Stimulated activated naive B cell treated with anti-CD40 and anti-IgM and Interleukin-4, amounts not matched to agents 10 μg/mL and 1 μg/mL and 100 μg/mL, for 72 hours (primary cell): ENCODE results near the gene ACP2.
"Not testable (repeated sequence)": the region's sequence is repeated elsewhere in the genome, so short reads cannot be mapped to it uniquely, and the experiment has no call there.

ENCODE experiments used
- ATAC-seq, 2 donors: fragments of 150-1000 bp; cut with Tn5 transposase; replicated peaks; 2 replicates each; pipeline ENCODE4 v1.10.0; 2021; ENCODE audit warnings: moderate library complexity in 1 of 2
- DNase-seq: peaks from one replicate; pipeline ENCODE4 v3.0.0; 2021
- H3K27ac Mint-ChIP-seq: one replicate; pipeline ENCODE4 v1.8.0; 2022; ENCODE audit warnings: mild to moderate bottlenecking, mixed read lengths
- H3K27me3 Mint-ChIP-seq, 2 donors: one replicate each; pipeline ENCODE4 v1.8.0; 2022; ENCODE audit warnings: mixed read lengths in 2 of 2
- H3K36me3 Mint-ChIP-seq, 2 donors: one replicate each; pipeline ENCODE4 v1.8.0; 2022; ENCODE audit warnings: mixed read lengths in 2 of 2, mild to moderate bottlenecking in 1 of 2
- H3K4me1 Mint-ChIP-seq, 2 donors: one replicate each; pipeline ENCODE4 v1.8.0; 2022; ENCODE audit warnings: mixed read lengths in 2 of 2, mild to moderate bottlenecking in 1 of 2
- H3K4me3 Mint-ChIP-seq, 2 donors: one replicate each; pipeline ENCODE4 v1.8.0; 2022; ENCODE audit warnings: mild to moderate bottlenecking in 2 of 2, mixed read lengths in 2 of 2, moderate library complexity in 1 of 2
- H3K9me3 Mint-ChIP-seq, 2 donors: one replicate each; pipeline ENCODE4 v1.8.0; 2022; ENCODE audit warnings: mixed read lengths in 2 of 2, mild to moderate bottlenecking in 1 of 2

Gene ACP2

DNA sequence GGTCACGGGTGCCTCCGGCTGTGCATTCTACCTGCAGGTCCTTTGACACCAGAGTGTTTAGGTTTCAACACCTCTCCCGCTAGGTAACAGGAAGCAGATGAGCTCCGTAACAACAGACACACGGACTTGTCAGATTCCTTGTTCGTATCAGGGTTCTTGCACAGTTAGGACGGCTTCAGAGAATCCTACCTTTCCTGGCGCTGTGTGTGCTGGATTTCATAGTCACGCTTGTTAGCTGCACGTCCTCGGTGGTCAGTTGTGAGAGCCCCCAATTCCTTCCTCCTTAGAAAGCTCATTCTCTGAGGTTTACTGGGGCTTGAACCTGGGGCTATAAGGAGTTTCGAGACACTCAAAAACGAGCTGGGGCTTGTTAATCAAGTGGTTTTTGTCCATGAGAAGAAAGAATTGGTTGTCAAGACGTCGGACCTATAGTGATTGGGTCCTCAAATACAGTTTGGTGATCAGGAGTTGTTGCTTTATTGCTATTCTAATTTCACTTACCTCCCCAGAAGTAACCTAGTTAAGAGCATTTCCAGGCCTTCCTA lies 33.2 kb downstream of the ACP2 start:
- Mint-ChIP-seq H3K27me3 (no peaks in the 10 kb centered on the region), H3K36me3 (peaks cover 49 to 52% of the 10 kb centered on the region in 2 donors), H3K4me3 (peak overlapping the region; percentile 94 to 99), H3K4me1 (peaks cover 30 to 57% of the 10 kb centered on the region in 2 donors), H3K27ac (peak overlapping the region; percentile 100), H3K9me3 (peaks cover 2 to 8% of the 10 kb centered on the region in 2 donors)
- ATAC-seq (no peak), DNase-seq (no peak)

DNA sequence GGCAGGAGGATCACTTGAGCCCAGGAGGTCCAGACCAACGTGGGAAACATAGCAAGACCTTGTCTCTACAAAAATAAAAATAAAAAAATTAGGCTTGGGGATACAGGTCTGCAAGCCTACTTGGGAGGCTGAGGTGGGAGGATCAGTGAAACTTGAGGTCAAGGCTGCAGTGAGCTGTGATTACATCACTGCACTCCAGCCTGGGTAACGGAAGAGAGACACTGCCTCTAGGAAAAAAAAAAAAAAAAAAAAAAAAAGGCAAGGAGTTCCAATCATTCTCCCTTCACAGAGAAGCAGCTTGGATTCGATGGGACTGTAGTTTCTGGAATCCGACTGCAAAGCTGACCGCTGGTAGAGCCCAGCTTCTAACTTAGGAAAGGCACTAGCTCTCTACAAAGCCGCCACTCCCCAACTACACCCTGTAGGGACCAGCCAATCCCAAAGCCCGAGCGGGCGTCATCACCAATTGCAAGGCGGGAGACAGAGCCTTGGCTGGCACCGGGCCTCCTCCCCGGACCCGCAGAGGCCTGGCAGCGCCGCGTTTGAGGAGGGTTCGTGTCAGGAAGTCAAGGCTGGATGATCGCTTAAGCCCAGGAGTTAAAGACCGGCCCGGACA lies 34.6 kb downstream of the ACP2 start:
- Mint-ChIP-seq H3K4me1 (peaks cover 23 to 44% of the 10 kb centered on the region in 2 donors), H3K4me3 (peak overlapping the region; percentile 94 to 99), H3K9me3 (peaks cover 2 to 8% of the 10 kb centered on the region in 2 donors), H3K36me3 (peaks cover 37 to 40% of the 10 kb centered on the region in 2 donors), H3K27me3 (no peaks in the 10 kb centered on the region), H3K27ac (peak overlapping the region; percentile 100)
- ATAC-seq (peak; percentile 75 to 79), DNase-seq (peak; percentile 85)

DNA sequence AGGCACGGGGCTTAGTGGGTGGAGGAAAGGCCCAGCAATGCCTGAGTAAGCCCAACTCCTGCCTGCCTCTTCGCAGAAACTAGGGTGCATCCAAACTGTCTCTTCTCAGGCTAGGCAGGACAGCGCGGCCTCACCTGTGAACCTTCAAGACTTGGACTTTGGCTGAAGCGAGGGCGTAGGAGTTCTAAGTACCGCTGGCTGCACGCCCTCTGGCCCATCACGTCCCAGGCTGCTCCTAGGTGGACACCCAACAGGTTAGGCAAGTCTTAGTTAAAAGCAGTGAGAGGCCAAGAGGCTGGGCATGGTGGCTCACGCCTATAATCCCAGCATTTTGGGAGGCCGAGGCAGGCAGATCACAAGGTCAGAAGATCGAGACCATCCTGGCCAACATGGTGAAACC lies 35.7 kb downstream of the ACP2 start:
- DNase-seq (no peak), ATAC-seq (no peak)
- peaks cover 16 to 35% of the 10 kb centered on the region in 2 donors for H3K4me1 Mint-ChIP-seq
- peaks cover 29 to 31% of the 10 kb centered on the region in 2 donors for H3K36me3 Mint-ChIP-seq
- H3K27me3 Mint-ChIP-seq = no peaks in the 10 kb centered on the region
- peaks cover 0 to 2% of the 10 kb centered on the region in 2 donors for H3K9me3 Mint-ChIP-seq
- H3K27ac Mint-ChIP-seq = no peak overlapping the region
- peak overlapping the region in 1 of 2 donors; percentile 16 for H3K4me3 Mint-ChIP-seq

DNA sequence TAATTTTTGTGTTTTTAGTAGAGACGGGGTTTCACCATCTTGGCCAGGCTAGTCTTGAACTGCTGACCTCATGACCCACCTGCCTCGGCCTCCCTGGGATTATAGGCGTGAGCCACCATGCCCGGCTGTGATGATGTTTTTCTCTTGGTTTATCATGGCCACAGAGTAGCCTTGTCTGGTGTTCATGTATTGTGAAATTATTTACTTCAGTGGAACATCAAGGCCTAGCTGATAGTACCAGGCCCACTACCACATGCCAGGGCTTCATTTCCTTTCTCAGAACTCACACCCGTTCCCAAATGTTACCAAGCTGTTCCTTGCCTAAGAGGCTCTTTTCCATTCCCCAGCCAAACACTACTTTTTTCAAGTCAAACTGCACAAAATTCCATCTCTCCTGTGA lies 40.0 kb downstream of the ACP2 start:
- Mint-ChIP-seq H3K4me1 (peaks cover 2 to 3% of the 10 kb centered on the region in 2 donors), H3K9me3 (no peaks in the 10 kb centered on the region), H3K27ac (no peak overlapping the region), H3K27me3 (no peaks in the 10 kb centered on the region), H3K36me3 (no peaks in the 10 kb centered on the region), H3K4me3 (no peak overlapping the region)
- DNase-seq = no peak
- ATAC-seq = no peak

DNA sequence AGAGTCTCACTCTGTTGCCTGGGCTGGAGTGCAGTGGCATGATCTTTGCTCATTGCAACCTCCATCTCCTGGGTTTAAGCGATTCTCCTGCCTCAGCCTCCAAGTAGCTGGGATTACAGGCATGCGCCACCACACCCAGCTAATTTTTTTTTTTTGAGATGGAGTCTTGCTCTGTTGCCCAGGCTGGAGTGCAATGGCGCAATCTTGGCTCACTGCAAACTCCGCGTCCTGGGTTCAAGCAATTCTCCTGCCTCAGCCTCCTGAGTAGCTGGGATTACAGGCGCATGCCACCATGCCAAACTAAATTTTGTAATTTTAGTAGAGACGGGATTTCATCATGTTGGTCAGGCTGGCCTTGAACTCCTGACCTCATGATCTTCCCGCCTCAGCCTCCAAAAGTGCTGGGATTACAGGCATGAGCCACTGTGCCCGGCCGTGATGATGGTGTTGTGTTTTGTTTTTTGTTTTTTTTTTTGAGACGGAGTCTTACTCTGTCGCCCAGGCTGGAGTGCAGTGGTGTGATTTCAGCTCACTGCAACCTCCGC lies 40.5 kb downstream of the ACP2 start:
- not testable (repeated sequence) for H3K9me3 Mint-ChIP-seq, H3K4me1 Mint-ChIP-seq, ATAC-seq, H3K36me3 Mint-ChIP-seq, H3K27me3 Mint-ChIP-seq, H3K4me3 Mint-ChIP-seq, H3K27ac Mint-ChIP-seq, DNase-seq

DNA sequence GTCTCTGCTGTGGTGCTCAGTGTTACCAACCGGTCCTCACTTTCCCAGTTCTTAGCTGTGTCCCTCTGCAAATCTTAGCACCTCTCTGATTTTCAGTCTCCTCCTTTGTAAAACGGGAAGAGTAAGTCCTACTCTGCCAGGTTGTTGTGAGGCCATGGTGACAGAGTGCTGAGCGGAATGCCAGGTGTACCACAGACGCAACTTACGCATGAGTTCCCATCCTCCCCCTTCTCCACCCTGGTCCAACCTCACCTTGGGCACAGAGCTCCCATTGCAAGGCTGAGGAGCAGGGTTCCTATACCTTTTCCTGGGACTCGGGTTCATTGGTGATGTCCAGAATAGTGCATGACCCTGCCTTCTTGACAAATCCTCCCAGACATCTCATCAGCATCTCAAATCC lies 41.2 kb downstream of the ACP2 start:
- H3K9me3 Mint-ChIP-seq = no peaks in the 10 kb centered on the region
- ATAC-seq (no peak), DNase-seq (no peak)
- no peak overlapping the region for H3K27ac Mint-ChIP-seq
- no peaks in the 10 kb centered on the region for H3K27me3 Mint-ChIP-seq
- H3K36me3 Mint-ChIP-seq = no peaks in the 10 kb centered on the region
- no peak overlapping the region for H3K4me3 Mint-ChIP-seq
- no peaks in the 10 kb centered on the region for H3K4me1 Mint-ChIP-seq

DNA sequence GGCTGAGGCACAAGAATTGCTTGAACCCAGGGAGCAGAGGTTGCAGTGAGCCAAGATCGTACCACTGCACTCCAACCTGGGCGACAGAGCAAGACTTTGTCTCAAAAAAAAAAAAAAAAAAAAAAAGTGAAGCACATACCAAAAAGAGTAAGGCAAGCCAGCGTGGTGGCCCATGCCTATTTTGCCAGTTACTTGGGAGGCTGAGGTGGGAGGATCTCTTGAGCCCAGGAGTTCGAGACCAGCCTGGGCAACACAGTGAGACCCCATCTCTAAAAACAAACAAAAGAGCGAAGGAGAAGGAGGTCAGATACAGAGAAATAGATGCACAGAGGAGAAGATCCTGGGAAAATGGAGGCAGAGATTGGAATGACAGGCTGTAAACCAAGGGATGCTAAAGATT lies 42.0 kb downstream of the ACP2 start:
- not testable (repeated sequence) for DNase-seq, H3K27me3 Mint-ChIP-seq, H3K4me3 Mint-ChIP-seq, ATAC-seq, H3K9me3 Mint-ChIP-seq, H3K36me3 Mint-ChIP-seq, H3K27ac Mint-ChIP-seq, H3K4me1 Mint-ChIP-seq

DNA sequence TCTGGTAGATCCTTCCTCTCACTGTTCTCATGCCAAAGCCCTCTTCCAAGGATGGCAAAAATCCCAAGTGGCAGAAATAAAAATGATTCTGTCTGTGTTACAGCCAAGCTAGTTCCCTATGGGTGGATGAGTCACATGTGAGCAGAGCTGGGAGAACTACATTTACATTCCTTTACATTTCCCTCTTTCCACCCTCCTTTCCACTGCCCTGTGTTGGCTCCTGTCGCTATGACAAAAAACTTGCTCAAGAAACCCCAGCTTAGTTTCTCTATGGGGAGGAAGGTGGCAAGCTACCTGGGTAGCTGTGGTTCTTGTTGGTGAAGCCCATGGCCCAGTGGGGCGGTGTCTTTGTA lies 44.0 kb downstream of the ACP2 start:
- no peaks in the 10 kb centered on the region for H3K4me1 Mint-ChIP-seq

DNA sequence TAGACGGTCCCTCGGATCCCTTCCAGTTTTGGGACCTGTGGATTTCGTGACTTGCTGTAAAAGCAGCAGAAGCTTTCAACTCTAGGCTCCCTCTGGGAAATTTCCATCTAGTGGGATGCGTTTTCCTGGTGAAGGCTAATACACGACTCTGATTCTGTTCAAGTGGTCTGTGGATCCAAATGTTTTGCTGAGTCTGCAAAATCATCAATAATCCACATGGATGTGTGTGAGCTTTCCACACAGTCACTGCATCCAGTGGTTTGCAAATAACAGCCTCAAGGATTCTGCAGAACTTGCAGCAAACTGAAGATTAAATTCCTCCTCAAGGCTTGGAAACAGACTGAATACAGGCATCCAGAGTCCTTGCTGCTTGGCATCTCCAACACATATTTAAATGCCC lies 46.0 kb downstream of the ACP2 start:
- ATAC-seq (no peak), DNase-seq (no peak)
- peaks cover 0 to 5% of the 10 kb centered on the region in 2 donors for H3K27me3 Mint-ChIP-seq
- no peaks in the 10 kb centered on the region for H3K36me3 Mint-ChIP-seq
- no peak overlapping the region for H3K27ac Mint-ChIP-seq
- no peaks in the 10 kb centered on the region for H3K9me3 Mint-ChIP-seq
- H3K4me3 Mint-ChIP-seq = no peak overlapping the region
- no peaks in the 10 kb centered on the region for H3K4me1 Mint-ChIP-seq

More for the DNA sequence above, 44.0 kb downstream of the ACP2 start:
- Mint-ChIP-seq H3K27me3 (no peaks in the 10 kb centered on the region), H3K36me3 (no peaks in the 10 kb centered on the region), H3K4me3 (no peak overlapping the region), H3K9me3 (no peaks in the 10 kb centered on the region), H3K27ac (no peak overlapping the region)
- ATAC-seq = no peak
- DNase-seq = no peak

DNA sequence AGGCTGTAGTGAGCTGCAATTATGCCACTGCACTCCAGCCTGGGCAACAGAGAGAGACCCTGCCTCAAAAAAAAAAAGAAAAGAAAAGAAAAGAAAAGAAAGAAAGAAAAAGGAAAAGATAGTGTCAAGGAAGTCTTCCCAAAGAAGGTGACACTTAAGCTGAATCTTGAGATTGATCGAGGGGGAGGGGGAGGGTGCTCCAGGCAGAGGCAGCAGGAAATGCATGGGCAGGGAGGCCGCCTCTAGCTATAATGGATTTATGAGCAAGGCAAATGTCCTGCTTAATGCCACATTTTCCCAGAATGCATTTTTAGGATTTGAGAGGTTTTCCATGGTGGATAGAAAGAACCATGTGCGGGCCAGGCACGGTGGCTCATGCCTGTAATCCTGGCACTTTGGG lies 47.6 kb downstream of the ACP2 start:
- Mint-ChIP-seq H3K4me3 (no peak overlapping the region), H3K27me3 (peaks cover 0 to 5% of the 10 kb centered on the region in 2 donors), H3K9me3 (no peaks in the 10 kb centered on the region), H3K27ac (no peak overlapping the region), H3K36me3 (no peaks in the 10 kb centered on the region), H3K4me1 (no peaks in the 10 kb centered on the region)
- DNase-seq = no peak
- ATAC-seq = no peak

DNA sequence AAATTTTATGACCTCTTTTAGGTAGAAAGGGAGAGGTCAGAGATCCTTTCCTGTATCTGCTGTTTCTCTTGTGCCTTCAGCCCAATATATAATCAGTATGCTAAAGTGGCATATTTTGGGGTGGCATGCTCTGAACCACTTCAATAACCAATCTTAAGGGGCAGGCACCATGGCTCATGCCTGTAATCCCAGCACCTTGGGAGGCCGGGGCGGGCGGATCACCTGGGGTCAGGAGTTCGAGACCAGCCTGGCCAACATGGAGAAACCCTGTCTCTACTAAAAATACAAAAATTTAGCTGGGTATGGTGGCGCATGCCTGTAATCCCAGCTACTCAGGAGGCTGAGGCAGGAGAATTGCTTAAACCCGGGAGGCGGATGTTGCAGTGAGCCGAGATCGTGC lies 50.5 kb downstream of the ACP2 start:
- not testable (repeated sequence) for ATAC-seq, H3K9me3 Mint-ChIP-seq, H3K27ac Mint-ChIP-seq, H3K36me3 Mint-ChIP-seq, H3K4me3 Mint-ChIP-seq, DNase-seq, H3K4me1 Mint-ChIP-seq, H3K27me3 Mint-ChIP-seq

DNA sequence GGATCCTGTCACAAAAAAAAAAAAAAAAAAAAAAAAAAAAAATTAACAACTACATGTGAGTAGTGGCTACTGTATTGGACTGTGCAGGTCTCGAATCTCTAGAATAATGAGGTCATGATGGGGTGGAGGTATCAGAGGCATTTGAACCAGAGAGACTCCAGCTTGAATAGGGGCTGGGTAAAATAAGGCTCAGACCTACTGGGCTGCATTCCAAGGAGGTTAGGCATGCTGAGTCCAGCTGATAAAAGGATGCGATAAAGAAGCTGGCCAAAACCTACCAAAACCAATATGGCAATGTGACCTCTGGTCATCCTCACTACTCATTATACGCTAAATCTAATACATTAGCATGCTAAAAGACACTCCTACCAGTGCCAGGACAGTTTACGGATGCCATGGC lies 56.5 kb downstream of the ACP2 start:
- ATAC-seq (no peak), DNase-seq (no peak)
- Mint-ChIP-seq H3K9me3 (no peaks in the 10 kb centered on the region), H3K36me3 (peaks cover 0 to 2% of the 10 kb centered on the region in 2 donors), H3K4me3 (no peak overlapping the region), H3K4me1 (peaks cover 4 to 10% of the 10 kb centered on the region in 2 donors), H3K27me3 (peaks cover 4% of the 10 kb centered on the region in 2 donors), H3K27ac (no peak overlapping the region)

DNA sequence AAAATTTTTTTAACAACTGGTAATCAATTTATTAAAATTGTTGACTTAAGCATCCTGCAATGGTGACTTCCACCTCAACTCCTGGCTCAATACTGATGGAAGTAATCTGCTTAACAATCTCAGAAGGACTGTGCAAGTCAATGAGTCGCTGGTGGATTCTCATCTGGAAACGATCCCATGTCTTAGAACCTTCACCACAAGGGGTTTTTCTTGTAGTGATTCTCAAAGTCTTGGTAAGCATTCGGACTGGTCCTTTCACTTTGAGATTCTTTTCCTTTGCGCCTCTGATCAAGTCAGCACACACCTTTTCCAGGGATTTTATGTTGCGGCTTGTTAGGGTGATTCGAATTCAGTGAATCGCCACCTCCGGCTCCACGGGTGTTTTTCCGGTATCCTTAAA lies 57.5 kb downstream of the ACP2 start:
- H3K4me1 Mint-ChIP-seq = peaks cover 7 to 18% of the 10 kb centered on the region in 2 donors
- not testable (repeated sequence) for H3K4me3 Mint-ChIP-seq, DNase-seq, H3K9me3 Mint-ChIP-seq, H3K27ac Mint-ChIP-seq, H3K36me3 Mint-ChIP-seq, H3K27me3 Mint-ChIP-seq, ATAC-seq
